WTC11 (cell line): ENCODE measurements around the gene FNDC3B. TPM values are rescaled to one million over a fixed set of nuclear protein-coding genes. Genes with fewer than 3 reads are reported as not detected.

Source experiments
- ATAC-seq: fragments of 200-7000 bp; cut with Tn5 transposase; 2 replicates; pipeline ENCODE4 v1.10.0; 2021; ENCODE audit warnings: mild to moderate bottlenecking, moderate library complexity
- CTCF ChIA-PET: fragments of 300-600 bp; sonication (Branson Sonifier 250); formaldehyde crosslinking; loops from one replicate; lab custom pipeline; 2021; ENCODE audit warnings: antibody characterized with exemption; lab: Charles Lee
- POLR2A ChIA-PET: fragments of 350-600 bp; sonication (Branson Sonifier 250); formaldehyde crosslinking; loops from one replicate; lab custom pipeline; 2021; ENCODE audit warnings: antibody characterized with exemption; lab: Charles Lee
- DNase-seq: peaks from one replicate; pipeline ENCODE4 v3.0.0; 2021; ENCODE audit warnings: low spot score
- H3K27ac Mint-ChIP-seq: 2 replicates; pipeline ENCODE4 v1.8.0; 2021; ENCODE audit warnings: mixed read lengths
- H3K27me3 Mint-ChIP-seq: 2 replicates; pipeline ENCODE4 v1.8.0; 2021; ENCODE audit warnings: low read depth, mild to moderate bottlenecking, moderate library complexity, mixed read lengths
- H3K36me3 Mint-ChIP-seq: 2 replicates; pipeline ENCODE4 v1.8.0; 2021; ENCODE audit warnings: mixed read lengths
- H3K4me1 Mint-ChIP-seq: 2 replicates; pipeline ENCODE4 v1.8.0; 2022; ENCODE audit warnings: mixed read lengths
- H3K4me3 Mint-ChIP-seq: 2 replicates; pipeline ENCODE4 v1.8.0; 2021; ENCODE audit warnings: mild to moderate bottlenecking, moderate library complexity, mixed read lengths
- H3K9me3 Mint-ChIP-seq: 2 replicates; pipeline ENCODE4 v1.8.0; 2021; ENCODE audit warnings: mixed read lengths
- CDX4 ChIP-seq: fragments of 250-450 bp; sonication (Bioruptor Pico); IDR thresholded peaks from 2 replicates; pipeline ENCODE4 v1.9.0; 2021; ENCODE audit warnings: moderate library complexity, mild to moderate bottlenecking, inconsistent platforms, borderline replicate concordance
- CREB1 ChIP-seq: sonication (generic); formaldehyde crosslinking; IDR thresholded peaks from 2 replicates; pipeline ENCODE4 v1.8.0; 2023; ENCODE audit warnings: mild to moderate bottlenecking, missing genetic modification reagents
- ETV6 ChIP-seq: sonication (generic); formaldehyde crosslinking; IDR thresholded peaks from 2 replicates; pipeline ENCODE4 v1.8.1; 2022; ENCODE audit warnings: mild to moderate bottlenecking, missing genetic modification reagents
- FOXJ3 ChIP-seq: sonication (generic); formaldehyde crosslinking; IDR thresholded peaks from 2 replicates; pipeline ENCODE4 v1.9.0; 2021; ENCODE audit warnings: missing genetic modification reagents, mild to moderate bottlenecking, borderline replicate concordance
- IRF1 ChIP-seq: sonication (generic); formaldehyde crosslinking; IDR thresholded peaks from 2 replicates; pipeline ENCODE4 v1.8.0; 2023; ENCODE audit warnings: missing genetic modification reagents
- IRF2 ChIP-seq: sonication (generic); formaldehyde crosslinking; IDR thresholded peaks from 2 replicates; pipeline ENCODE4 v1.8.0; 2022; ENCODE audit warnings: low read depth, missing genetic modification reagents, borderline replicate concordance
- NFE2L1 ChIP-seq: sonication (generic); formaldehyde crosslinking; IDR thresholded peaks from 2 replicates; pipeline ENCODE4 v1.8.1; 2023; ENCODE audit warnings: missing genetic modification reagents
- NR2C2 ChIP-seq: sonication (generic); formaldehyde crosslinking; IDR thresholded peaks from 2 replicates; pipeline ENCODE4 v1.8.0; 2022; ENCODE audit warnings: mild to moderate bottlenecking, missing genetic modification reagents
- NR3C1 ChIP-seq: sonication (generic); formaldehyde crosslinking; conservative IDR thresholded peaks from 2 replicates; pipeline ENCODE4 v1.8.1; 2023; ENCODE audit warnings: low read depth, mild to moderate bottlenecking, missing genetic modification reagents
- OVOL2 ChIP-seq: fragments of 250-450 bp; sonication (Bioruptor Pico); IDR thresholded peaks from 2 replicates; pipeline ENCODE4 v1.9.0; 2021; ENCODE audit warnings: mild to moderate bottlenecking, borderline replicate concordance
- SP1 ChIP-seq: sonication (generic); formaldehyde crosslinking; conservative IDR thresholded peaks from 2 replicates; pipeline ENCODE4 v1.8.1; 2022; ENCODE audit warnings: missing genetic modification reagents
- TCF7 ChIP-seq: sonication (generic); formaldehyde crosslinking; IDR thresholded peaks from 2 replicates; pipeline ENCODE4 v1.8.0; 2022; ENCODE audit warnings: mild to moderate bottlenecking, low read depth, missing genetic modification reagents, moderate library complexity
- TEAD1 ChIP-seq: sonication (generic); formaldehyde crosslinking; IDR thresholded peaks from 2 replicates; pipeline ENCODE4 v1.8.0; 2022; ENCODE audit warnings: mild to moderate bottlenecking, missing genetic modification reagents
- ZBTB21 ChIP-seq: sonication (generic); formaldehyde crosslinking; IDR thresholded peaks from 2 replicates; pipeline ENCODE4 v1.8.1; 2023; ENCODE audit warnings: mild to moderate bottlenecking, missing genetic modification reagents, borderline replicate concordance
- ZNF512 ChIP-seq: sonication (generic); formaldehyde crosslinking; IDR thresholded peaks from 2 replicates; pipeline ENCODE4 v1.8.1; 2022; ENCODE audit warnings: missing genetic modification reagents, borderline replicate concordance
- total RNA-seq: library from RNA; stranded (reverse); gene quantifications from 3 replicates; pipeline ENCODE4 v1.2.3, GENCODE V29; 2021
- TF ChIP-seq, protein P1 (sequence below): sonication (generic); formaldehyde crosslinking; IDR thresholded peaks from 2 replicates; pipeline ENCODE4 v1.8.0; 2022; ENCODE audit warnings: mild to moderate bottlenecking, missing genetic modification reagents
- TF ChIP-seq, protein P2 (sequence below): sonication (generic); formaldehyde crosslinking; IDR thresholded peaks from 2 replicates; pipeline ENCODE4 v1.8.1; 2023; ENCODE audit warnings: mild to moderate bottlenecking, missing genetic modification reagents, moderate library complexity
- TF ChIP-seq, protein P3 (sequence below): sonication (generic); formaldehyde crosslinking; IDR thresholded peaks from 2 replicates; pipeline ENCODE4 v1.8.1; 2023; ENCODE audit warnings: mild to moderate bottlenecking, moderate library complexity, missing genetic modification reagents
- TF ChIP-seq, protein P4 (sequence below): sonication (generic); formaldehyde crosslinking; IDR thresholded peaks from 2 replicates; pipeline ENCODE4 v1.8.0; 2022; ENCODE audit warnings: mild to moderate bottlenecking, missing genetic modification reagents
- TF ChIP-seq, protein P5 (sequence below): sonication (generic); formaldehyde crosslinking; IDR thresholded peaks from 2 replicates; pipeline ENCODE4 v1.8.0; 2023; ENCODE audit warnings: missing genetic modification reagents, mild to moderate bottlenecking, borderline replicate concordance

FNDC3B gene
- total RNA-seq, 1 experiment from 2014 or later, result 42.8 TPM

GRCh38 chr3:172397716-172398405 is 358.5 kb downstream of the FNDC3B start:
- CTCF ChIA-PET, result interaction anchor here (1.0 kb wide), 1 partner anchor 63 kb away, joined by 3 read pairs; no protein-coding TSS in a partner anchor
- no peak overlapping the region for H3K27ac Mint-ChIP-seq
- H3K4me3 Mint-ChIP-seq, result no peak overlapping the region
- no peaks in the 10 kb centered on the region for H3K4me1 Mint-ChIP-seq
- H3K36me3 Mint-ChIP-seq, result peaks cover 19% of the 10 kb centered on the region
- POLR2A ChIA-PET, result interaction anchor here (0.7 kb wide), 1 partner anchor 403 kb away, joined by 4 read pairs; no protein-coding TSS in a partner anchor
- peaks cover 18% of the 10 kb centered on the region for H3K9me3 Mint-ChIP-seq
- H3K27me3 Mint-ChIP-seq, result no peaks in the 10 kb centered on the region
- DNase-seq (no peak), ATAC-seq (no peak)
- no peak for TF ChIP-seq TCF7 (CRISPR knock-in tag)
- no peak for TF ChIP-seq NR2C2
- TF ChIP-seq, protein P1, sequence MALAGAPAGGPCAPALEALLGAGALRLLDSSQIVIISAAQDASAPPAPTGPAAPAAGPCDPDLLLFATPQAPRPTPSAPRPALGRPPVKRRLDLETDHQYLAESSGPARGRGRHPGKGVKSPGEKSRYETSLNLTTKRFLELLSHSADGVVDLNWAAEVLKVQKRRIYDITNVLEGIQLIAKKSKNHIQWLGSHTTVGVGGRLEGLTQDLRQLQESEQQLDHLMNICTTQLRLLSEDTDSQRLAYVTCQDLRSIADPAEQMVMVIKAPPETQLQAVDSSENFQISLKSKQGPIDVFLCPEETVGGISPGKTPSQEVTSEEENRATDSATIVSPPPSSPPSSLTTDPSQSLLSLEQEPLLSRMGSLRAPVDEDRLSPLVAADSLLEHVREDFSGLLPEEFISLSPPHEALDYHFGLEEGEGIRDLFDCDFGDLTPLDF (CRISPR knock-in tag), result no peak
- no peak for TF ChIP-seq ZNF512 (CRISPR knock-in tag)
- no peak for TF ChIP-seq CDX4 (CRISPR knock-in tag)
- no peak for TF ChIP-seq IRF2
- TF ChIP-seq SP1, result no peak
- TF ChIP-seq, protein P2, sequence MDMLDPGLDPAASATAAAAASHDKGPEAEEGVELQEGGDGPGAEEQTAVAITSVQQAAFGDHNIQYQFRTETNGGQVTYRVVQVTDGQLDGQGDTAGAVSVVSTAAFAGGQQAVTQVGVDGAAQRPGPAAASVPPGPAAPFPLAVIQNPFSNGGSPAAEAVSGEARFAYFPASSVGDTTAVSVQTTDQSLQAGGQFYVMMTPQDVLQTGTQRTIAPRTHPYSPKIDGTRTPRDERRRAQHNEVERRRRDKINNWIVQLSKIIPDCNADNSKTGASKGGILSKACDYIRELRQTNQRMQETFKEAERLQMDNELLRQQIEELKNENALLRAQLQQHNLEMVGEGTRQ, result no peak
- TF ChIP-seq NFE2L1, result no peak
- no peak for TF ChIP-seq OVOL2
- no peak for TF ChIP-seq NR3C1 (CRISPR knock-in tag)
- TF ChIP-seq, protein P3, sequence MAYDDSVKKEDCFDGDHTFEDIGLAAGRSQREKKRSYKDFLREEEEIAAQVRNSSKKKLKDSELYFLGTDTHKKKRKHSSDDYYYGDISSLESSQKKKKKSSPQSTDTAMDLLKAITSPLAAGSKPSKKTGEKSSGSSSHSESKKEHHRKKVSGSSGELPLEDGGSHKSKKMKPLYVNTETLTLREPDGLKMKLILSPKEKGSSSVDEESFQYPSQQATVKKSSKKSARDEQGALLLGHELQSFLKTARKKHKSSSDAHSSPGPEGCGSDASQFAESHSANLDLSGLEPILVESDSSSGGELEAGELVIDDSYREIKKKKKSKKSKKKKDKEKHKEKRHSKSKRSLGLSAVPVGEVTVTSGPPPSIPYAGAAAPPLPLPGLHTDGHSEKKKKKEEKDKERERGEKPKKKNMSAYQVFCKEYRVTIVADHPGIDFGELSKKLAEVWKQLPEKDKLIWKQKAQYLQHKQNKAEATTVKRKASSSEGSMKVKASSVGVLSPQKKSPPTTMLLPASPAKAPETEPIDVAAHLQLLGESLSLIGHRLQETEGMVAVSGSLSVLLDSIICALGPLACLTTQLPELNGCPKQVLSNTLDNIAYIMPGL (CRISPR knock-in tag), result no peak
- TF ChIP-seq CREB1 (CRISPR knock-in tag), result no peak

GRCh38 chr3:172398484-172398883 is 359.1 kb downstream of the FNDC3B start:
- Mint-ChIP-seq H3K27me3 (no peaks in the 10 kb centered on the region), H3K4me1 (no peaks in the 10 kb centered on the region), H3K9me3 (peaks cover 12% of the 10 kb centered on the region)
- TF ChIP-seq FOXJ3 (CRISPR knock-in tag), result no peak
- no peak for TF ChIP-seq IRF1 (CRISPR knock-in tag)
- TF ChIP-seq, all 79 proteins: peak for 0
- ChIA-PET CTCF (no interaction called here), POLR2A (no interaction called here)
- DNase-seq (no peak), ATAC-seq (no peak)
- Mint-ChIP-seq H3K4me3 (no peak overlapping the region), H3K36me3 (peaks cover 13% of the 10 kb centered on the region), H3K27ac (no peak overlapping the region)

DNA sequence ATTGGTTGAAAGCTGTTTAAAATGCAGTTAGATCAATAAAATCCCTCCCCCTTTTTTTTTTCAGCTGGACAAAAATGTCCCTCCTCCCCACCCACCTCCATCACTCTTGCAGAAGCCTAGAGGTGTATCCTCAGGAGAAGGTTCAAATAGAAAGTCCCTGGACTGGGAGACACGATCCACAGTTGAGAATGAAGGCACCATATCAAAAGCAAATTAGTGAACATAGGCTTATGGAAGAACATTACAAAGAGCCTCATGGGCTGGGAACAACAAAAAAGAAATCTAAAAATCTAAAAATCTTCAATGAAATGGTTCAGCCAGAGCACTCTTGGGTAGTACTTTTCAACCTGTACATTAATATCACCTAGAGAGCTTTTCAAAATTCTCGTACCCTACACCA is 362.7 kb downstream of the FNDC3B start:
- ChIA-PET POLR2A (no interaction called here), CTCF (no interaction called here)
- Mint-ChIP-seq H3K27me3 (no peaks in the 10 kb centered on the region), H3K27ac (no peak overlapping the region), H3K4me1 (no peaks in the 10 kb centered on the region), H3K36me3 (peaks cover 17% of the 10 kb centered on the region), H3K4me3 (no peak overlapping the region), H3K9me3 (peaks cover 11% of the 10 kb centered on the region)
- ATAC-seq (no peak), DNase-seq (no peak)
- TF ChIP-seq ZBTB21 (CRISPR knock-in tag) (no peak), ETV6 (CRISPR knock-in tag) (no peak), TEAD1 (CRISPR knock-in tag) (no peak)
- TF ChIP-seq, protein P4, sequence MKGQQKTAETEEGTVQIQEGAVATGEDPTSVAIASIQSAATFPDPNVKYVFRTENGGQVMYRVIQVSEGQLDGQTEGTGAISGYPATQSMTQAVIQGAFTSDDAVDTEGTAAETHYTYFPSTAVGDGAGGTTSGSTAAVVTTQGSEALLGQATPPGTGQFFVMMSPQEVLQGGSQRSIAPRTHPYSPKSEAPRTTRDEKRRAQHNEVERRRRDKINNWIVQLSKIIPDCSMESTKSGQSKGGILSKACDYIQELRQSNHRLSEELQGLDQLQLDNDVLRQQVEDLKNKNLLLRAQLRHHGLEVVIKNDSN (CRISPR knock-in tag), result no peak
- TF ChIP-seq, protein P5, sequence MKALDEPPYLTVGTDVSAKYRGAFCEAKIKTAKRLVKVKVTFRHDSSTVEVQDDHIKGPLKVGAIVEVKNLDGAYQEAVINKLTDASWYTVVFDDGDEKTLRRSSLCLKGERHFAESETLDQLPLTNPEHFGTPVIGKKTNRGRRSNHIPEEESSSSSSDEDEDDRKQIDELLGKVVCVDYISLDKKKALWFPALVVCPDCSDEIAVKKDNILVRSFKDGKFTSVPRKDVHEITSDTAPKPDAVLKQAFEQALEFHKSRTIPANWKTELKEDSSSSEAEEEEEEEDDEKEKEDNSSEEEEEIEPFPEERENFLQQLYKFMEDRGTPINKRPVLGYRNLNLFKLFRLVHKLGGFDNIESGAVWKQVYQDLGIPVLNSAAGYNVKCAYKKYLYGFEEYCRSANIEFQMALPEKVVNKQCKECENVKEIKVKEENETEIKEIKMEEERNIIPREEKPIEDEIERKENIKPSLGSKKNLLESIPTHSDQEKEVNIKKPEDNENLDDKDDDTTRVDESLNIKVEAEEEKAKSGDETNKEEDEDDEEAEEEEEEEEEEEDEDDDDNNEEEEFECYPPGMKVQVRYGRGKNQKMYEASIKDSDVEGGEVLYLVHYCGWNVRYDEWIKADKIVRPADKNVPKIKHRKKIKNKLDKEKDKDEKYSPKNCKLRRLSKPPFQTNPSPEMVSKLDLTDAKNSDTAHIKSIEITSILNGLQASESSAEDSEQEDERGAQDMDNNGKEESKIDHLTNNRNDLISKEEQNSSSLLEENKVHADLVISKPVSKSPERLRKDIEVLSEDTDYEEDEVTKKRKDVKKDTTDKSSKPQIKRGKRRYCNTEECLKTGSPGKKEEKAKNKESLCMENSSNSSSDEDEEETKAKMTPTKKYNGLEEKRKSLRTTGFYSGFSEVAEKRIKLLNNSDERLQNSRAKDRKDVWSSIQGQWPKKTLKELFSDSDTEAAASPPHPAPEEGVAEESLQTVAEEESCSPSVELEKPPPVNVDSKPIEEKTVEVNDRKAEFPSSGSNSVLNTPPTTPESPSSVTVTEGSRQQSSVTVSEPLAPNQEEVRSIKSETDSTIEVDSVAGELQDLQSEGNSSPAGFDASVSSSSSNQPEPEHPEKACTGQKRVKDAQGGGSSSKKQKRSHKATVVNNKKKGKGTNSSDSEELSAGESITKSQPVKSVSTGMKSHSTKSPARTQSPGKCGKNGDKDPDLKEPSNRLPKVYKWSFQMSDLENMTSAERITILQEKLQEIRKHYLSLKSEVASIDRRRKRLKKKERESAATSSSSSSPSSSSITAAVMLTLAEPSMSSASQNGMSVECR (CRISPR knock-in tag), result no peak
